ENCODE results near the gene SLC10A6. TPM values are rescaled to one million over a fixed set of nuclear protein-coding genes. Genes with fewer than 3 reads are reported as not detected.

Gene SLC10A6
- total RNA-seq, 1 experiment from 2014 or later: not detected

- POLR2A ChIA-PET (ENCODE audit: unreplicated experiment): no interaction called here
- H4K20me1 ChIP-seq (ENCODE audit: low read length): no peaks in the 10 kb centered on the region
- TF ChIP-seq, protein P1, sequence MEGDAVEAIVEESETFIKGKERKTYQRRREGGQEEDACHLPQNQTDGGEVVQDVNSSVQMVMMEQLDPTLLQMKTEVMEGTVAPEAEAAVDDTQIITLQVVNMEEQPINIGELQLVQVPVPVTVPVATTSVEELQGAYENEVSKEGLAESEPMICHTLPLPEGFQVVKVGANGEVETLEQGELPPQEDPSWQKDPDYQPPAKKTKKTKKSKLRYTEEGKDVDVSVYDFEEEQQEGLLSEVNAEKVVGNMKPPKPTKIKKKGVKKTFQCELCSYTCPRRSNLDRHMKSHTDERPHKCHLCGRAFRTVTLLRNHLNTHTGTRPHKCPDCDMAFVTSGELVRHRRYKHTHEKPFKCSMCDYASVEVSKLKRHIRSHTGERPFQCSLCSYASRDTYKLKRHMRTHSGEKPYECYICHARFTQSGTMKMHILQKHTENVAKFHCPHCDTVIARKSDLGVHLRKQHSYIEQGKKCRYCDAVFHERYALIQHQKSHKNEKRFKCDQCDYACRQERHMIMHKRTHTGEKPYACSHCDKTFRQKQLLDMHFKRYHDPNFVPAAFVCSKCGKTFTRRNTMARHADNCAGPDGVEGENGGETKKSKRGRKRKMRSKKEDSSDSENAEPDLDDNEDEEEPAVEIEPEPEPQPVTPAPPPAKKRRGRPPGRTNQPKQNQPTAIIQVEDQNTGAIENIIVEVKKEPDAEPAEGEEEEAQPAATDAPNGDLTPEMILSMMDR (conservative IDR thresholded peaks at IDR 0.05; ENCODE audit: low read depth, low read length): no peak
- TF ChIP-seq EZH2phosphoT487 (IDR thresholded peaks at IDR 0.05; ENCODE audit: borderline replicate concordance, low read length) (no peak), EZH2 (IDR thresholded peaks at IDR 0.05; ENCODE audit: low read length, unreplicated experiment) (no peak)
- no peaks in the 10 kb centered on the region for H3K9me3 ChIP-seq (ENCODE audit: low read length)
- ATAC-seq (no peak), DNase-seq (no peak)
- H2AFZ ChIP-seq (ENCODE audit: low read length): no peak overlapping the region
- no peak overlapping the region for H3K9ac ChIP-seq (ENCODE audit: low read length)
- no peak overlapping the region for H3K27ac ChIP-seq (ENCODE audit: low read length)
- H3K4me3 ChIP-seq (ENCODE audit: low read length): no peak overlapping the region
- H3K27me3 ChIP-seq (ENCODE audit: low read length): no peaks in the 10 kb centered on the region
- no peaks in the 10 kb centered on the region for H3F3A ChIP-seq (ENCODE audit: low read length, unreplicated experiment)
- H3K4me1 ChIP-seq (ENCODE audit: insufficient read depth, low read length): peaks cover 16% of the 10 kb centered on the region
- no TSS peak for BruUV-seq (replicated peaks)
- CTCF ChIA-PET: no interaction called here
- H3K9me2 ChIP-seq (replicated peaks; ENCODE audit: low read length): no peaks in the 10 kb centered on the region
- intact Hi-C loops (cut with micrococcal nuclease): no loop called here
- no peak overlapping the region for H3K4me2 ChIP-seq (ENCODE audit: low read length)
- no peaks in the 10 kb centered on the region for H3K36me3 ChIP-seq (ENCODE audit: low read depth, low read length)
- H3K79me2 ChIP-seq (ENCODE audit: low read length): no peaks in the 10 kb centered on the region
Observed at GRCh38 chr4:86845593-86845992, 3.6 kb downstream of the SLC10A6 start.

DNA sequence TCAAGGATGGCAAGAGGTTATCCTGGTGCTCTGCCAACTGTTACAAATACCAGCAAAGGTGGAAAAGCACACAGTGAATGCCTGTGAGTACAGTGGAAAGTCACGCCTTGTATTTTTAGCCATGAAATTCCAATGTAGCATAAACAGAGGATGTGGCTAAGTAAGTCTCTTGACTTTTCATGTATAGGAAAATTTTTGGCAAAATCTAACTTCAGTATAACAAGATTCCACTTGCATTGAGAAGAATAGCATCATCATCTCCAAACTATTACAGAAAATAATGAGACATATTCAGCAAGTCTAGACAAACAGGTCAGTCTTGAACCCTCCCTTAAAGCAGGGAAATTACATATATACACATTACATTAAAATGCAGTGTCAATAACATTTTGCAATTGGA lies 7.9 kb downstream of the SLC10A6 start:
- CTCF ChIA-PET: no interaction called here
- Histone ChIP-seq H3K9me3 (ENCODE audit: low read length) (no peaks in the 10 kb centered on the region), H3K4me3 (ENCODE audit: low read length) (no peak overlapping the region), H3K4me2 (ENCODE audit: low read length) (no peak overlapping the region), H3K79me2 (ENCODE audit: low read length) (no peaks in the 10 kb centered on the region), H4K20me1 (ENCODE audit: low read length) (no peaks in the 10 kb centered on the region), H3K9ac (ENCODE audit: low read length) (no peak overlapping the region), H2AFZ (ENCODE audit: low read length) (no peak overlapping the region), H3K9me2 (replicated peaks; ENCODE audit: low read length) (no peaks in the 10 kb centered on the region), H3K36me3 (ENCODE audit: low read depth, low read length) (no peaks in the 10 kb centered on the region), H3K27ac (ENCODE audit: low read length) (no peak overlapping the region), H3K27me3 (ENCODE audit: low read length) (no peaks in the 10 kb centered on the region), H3F3A (ENCODE audit: low read length, unreplicated experiment) (no peaks in the 10 kb centered on the region), H3K4me1 (ENCODE audit: insufficient read depth, low read length) (no peaks in the 10 kb centered on the region)
- TF ChIP-seq, protein P1 (conservative IDR thresholded peaks at IDR 0.05; ENCODE audit: low read depth, low read length): no peak
- TF ChIP-seq EZH2 (IDR thresholded peaks at IDR 0.05; ENCODE audit: low read length, unreplicated experiment) (no peak), EZH2phosphoT487 (IDR thresholded peaks at IDR 0.05; ENCODE audit: borderline replicate concordance, low read length) (no peak)
- ATAC-seq: no peak
- intact Hi-C loops (cut with micrococcal nuclease): no loop called here
- peak; percentile 2 for DNase-seq
- BruUV-seq (replicated peaks): no TSS peak
- POLR2A ChIA-PET (ENCODE audit: unreplicated experiment): no interaction called here

GRCh38 chr4:86840858-86841257 lies 8.3 kb downstream of the SLC10A6 start:
- TF ChIP-seq EZH2 (IDR thresholded peaks at IDR 0.05; ENCODE audit: low read length, unreplicated experiment) (no peak), EZH2phosphoT487 (IDR thresholded peaks at IDR 0.05; ENCODE audit: borderline replicate concordance, low read length) (no peak)
- TF ChIP-seq, protein P1 (conservative IDR thresholded peaks at IDR 0.05; ENCODE audit: low read depth, low read length): no peak
- H3K79me2 ChIP-seq (ENCODE audit: low read length): no peaks in the 10 kb centered on the region
- no TSS peak for BruUV-seq (replicated peaks)
- DNase-seq: no peak
- H3F3A ChIP-seq (ENCODE audit: low read length, unreplicated experiment): no peaks in the 10 kb centered on the region
- no peaks in the 10 kb centered on the region for H3K9me3 ChIP-seq (ENCODE audit: low read length)
- no peaks in the 10 kb centered on the region for H3K27me3 ChIP-seq (ENCODE audit: low read length)
- H3K27ac ChIP-seq (ENCODE audit: low read length): no peak overlapping the region
- no peak overlapping the region for H2AFZ ChIP-seq (ENCODE audit: low read length)
- H3K36me3 ChIP-seq (ENCODE audit: low read depth, low read length): no peaks in the 10 kb centered on the region
- no peak for ATAC-seq
- intact Hi-C loops (cut with micrococcal nuclease): no loop called here
- no peaks in the 10 kb centered on the region for H4K20me1 ChIP-seq (ENCODE audit: low read length)
- H3K4me3 ChIP-seq (ENCODE audit: low read length): no peak overlapping the region
- CTCF ChIA-PET: no interaction called here
- no peaks in the 10 kb centered on the region for H3K4me1 ChIP-seq (ENCODE audit: insufficient read depth, low read length)
- no peak overlapping the region for H3K9ac ChIP-seq (ENCODE audit: low read length)
- H3K9me2 ChIP-seq (replicated peaks; ENCODE audit: low read length): no peaks in the 10 kb centered on the region
- no peak overlapping the region for H3K4me2 ChIP-seq (ENCODE audit: low read length)
- POLR2A ChIA-PET (ENCODE audit: unreplicated experiment): no interaction called here

Data from PC-3 (cell line).